LoVo (cell line): ENCODE results near the gene CLCNKB.
"Not testable (repeated sequence)": the region's sequence is repeated elsewhere in the genome, so short reads cannot be mapped to it uniquely, and the experiment has no call there.

Source experiments
- DNase-seq: peaks from one replicate; pipeline ENCODE4 v3.0.0-alpha.2; 2016; ENCODE audit warnings: low spot score

CLCNKB gene

DNA sequence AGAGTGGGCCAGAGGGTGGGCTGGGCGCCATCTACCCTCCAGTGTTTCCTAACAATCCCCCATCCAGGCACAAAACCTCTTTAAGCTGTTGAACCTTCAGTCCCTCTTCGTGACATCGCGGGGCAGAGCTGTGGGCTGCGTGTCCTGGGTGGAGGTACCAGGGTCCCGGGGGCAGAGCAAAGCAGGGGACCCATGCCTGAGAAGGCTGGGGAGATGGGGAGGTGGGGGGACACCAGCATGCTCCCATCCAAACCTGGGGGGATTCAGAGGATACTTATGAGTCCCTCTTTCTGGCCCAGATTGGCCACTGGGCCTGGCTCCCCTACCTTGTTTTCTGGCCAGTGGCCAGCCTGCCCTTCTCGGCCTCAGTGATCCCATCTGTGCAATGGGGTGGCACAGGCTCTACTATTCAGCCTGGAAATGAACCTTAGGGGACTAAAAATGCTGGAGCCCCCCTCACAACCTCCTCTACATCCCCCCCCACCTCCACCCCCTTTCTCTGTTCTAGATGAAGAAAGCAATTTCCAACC, 10.4 kb upstream of the CLCNKB start:
- DNase-seq = not testable (repeated sequence)

DNA sequence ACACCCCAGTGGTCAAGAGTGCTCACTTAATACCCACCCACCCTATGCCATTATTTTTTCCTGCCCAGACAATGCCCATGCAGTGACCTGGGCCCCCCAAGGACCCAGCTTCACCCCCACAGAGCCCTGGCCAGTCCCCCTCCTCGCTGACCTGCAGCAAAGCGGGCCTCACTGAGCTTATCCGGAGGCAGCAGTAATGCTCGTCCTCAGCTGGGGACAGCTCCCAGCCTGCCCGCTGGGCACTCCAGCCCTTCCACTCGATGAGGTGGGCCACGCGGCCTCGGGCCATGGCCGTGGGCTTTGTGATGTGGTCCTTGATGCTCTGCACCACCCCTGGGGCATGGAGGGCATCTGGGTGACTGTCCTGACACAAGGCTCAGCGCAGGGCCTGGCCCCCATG, 7.1 kb upstream of the CLCNKB start:
- DNase-seq = not testable (repeated sequence)

DNA sequence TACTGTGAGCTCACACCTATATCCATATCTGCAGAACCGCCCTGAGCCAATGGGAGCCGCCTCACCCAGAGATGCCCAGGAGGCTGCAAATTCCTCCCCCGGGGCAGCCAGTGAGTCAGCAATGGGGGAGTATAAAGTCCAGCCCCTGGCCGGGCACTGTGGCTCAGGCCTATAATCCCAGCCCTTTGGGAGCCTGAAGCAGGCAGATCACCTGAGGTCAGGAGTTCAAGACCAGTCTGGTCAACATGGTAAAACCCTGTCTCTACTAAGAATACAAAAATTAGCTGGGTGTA, 5.0 kb upstream of the CLCNKB start:
- peak; percentile 18 for DNase-seq

DNA sequence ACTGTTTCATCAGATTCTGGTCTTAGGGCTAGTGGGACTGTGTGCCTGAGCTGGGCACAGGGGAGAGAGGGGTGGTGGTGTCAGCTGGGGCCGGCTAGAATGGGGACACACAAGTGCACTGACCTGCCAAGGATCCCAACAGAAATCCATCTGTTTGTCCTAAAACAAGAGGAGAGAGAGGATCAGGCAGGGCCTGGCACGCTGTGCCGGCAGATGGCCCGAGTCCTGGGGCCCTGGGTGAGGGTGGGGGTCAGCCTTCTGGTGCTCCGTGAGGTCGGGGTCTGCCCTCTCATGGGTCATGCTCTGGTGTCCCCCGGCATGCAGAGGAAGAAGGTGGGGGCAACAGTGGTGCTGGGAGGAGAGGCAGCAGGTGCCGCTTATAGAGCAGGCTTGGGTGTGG, 3.7 kb upstream of the CLCNKB start:
- not testable (repeated sequence) for DNase-seq

DNA sequence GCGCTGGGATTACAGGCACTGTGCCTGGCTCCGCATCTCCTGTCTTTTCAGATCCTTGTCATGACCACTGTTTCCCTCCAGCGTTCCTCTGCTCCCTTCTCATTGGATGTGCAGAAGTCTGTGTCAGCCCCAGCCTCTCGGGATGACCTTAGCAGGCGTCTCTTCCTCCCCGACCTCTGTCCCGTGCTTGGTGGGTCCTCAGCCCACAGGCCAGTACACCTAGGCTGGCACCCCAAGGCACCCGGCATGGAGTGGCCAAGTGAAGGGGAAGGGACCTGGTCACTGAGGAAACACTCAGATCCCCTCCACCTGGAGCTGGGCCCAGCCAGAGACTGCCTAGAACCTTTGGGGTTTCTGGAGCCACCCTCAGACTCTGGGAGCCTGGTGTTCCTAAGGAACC, 2.4 kb upstream of the CLCNKB start:
- no peak for DNase-seq

DNA sequence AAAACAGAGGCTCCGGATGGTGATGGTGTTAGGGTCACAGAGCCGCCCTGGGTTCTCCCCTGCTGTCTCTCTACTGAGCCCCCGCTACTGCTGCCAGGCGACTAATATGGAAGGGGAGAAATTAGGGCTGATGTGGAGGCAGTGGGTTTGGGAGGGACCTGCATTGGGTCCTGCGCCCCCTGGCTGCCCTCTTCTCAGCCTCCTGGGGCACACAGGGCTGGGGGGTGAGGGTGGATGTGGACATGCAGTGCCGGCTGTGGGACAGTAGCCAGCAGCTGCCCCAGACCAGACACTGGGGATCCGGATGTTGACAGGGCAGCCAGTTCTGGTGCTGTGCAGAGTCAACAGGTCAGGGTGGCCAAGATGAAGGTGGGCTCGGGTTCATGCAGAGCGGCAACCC, 1.5 kb upstream of the CLCNKB start:
- no peak for DNase-seq

DNA sequence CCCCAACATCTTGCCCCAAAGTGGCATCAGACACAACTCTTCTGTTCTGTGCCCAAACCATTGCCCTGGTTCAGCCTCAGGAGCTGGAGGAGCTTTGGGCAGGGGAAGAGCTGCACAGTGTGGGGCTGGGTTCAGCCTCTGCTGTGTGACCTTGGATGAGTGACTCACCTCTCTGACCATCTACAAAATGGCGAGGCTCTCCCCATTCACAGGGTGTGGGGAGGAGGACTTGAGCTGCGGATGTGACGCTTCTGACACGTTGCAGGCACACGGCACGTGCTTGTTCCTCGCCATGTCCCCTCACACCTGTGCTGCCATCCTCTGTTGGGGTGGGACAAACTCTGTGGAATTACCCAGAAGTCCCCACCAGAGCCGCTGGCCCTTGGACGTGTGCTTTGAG, 928 bp upstream of the CLCNKB start:
- DNase-seq = not testable (repeated sequence)

DNA sequence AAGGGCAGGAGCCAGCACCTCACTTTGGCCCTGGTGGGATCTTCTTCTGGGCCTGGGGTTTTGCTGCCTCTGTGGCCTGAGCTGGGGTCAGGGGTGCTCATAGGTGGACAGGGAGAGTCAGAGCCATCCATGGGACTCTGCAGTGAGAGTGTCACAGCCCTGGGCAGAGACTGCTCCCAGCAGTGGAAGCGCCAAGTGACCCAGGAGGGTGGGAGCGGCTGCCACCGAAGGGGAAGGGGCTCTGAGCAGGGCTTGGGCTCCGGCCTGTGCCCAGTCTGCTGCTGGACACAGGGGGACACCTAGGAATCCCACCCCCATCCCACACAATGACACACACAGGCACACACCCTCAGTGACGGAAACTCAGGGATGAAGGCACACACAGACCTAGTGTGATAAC, 368 bp downstream of the CLCNKB start:
- DNase-seq = no peak

DNA sequence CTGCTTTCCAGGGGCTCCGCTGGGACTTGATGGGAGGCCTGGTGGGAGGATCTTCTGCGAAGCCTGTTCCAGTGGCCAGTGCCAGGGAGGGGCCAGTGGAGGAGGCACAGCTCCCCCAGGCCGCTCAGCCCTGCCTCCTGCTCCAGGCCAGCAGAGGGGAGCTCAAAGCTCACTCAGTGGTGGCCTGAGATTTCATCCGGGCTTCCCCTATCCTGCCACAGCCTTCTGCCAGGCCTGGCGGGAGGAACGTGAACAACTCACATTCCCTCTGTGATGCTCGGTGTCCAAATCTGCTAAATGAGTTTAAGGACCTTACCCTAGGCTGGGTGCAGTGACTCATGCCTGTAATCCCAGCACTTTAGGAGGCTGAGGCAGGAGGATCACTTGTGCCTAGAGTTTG, 3.3 kb downstream of the CLCNKB start:
- DNase-seq = no peak

DNA sequence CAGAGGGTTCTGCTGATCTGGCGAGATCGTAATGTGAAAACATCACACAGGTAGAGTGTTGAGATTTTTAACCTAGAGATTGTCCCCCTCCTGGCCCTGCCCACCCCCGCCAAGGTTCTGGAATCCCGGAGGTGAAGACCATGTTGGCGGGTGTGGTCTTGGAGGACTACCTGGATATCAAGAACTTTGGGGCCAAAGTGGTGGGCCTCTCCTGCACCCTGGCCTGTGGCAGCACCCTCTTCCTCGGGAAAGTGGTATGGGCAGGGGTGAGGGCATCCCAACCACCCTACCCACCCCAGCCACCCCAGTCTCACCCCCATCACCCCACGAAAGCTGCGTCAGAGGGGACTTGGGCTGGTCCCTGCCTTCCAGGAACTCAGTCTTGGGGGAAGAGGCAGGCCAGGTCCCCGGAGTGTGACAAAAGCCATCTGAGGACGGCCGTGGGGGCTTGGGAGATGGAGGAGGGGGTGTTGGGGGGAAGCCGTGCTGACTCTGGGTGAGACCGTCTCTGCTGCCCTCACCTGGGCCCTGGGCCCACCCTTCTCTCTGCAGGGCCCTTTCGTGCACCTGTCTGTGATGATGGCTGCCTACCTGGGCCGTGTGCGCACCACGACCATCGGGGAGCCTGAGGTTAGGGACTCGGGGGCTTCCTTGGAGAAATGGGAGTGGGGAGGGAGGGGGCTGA, 4.4 kb downstream of the CLCNKB start:
- DNase-seq = no peak

DNA sequence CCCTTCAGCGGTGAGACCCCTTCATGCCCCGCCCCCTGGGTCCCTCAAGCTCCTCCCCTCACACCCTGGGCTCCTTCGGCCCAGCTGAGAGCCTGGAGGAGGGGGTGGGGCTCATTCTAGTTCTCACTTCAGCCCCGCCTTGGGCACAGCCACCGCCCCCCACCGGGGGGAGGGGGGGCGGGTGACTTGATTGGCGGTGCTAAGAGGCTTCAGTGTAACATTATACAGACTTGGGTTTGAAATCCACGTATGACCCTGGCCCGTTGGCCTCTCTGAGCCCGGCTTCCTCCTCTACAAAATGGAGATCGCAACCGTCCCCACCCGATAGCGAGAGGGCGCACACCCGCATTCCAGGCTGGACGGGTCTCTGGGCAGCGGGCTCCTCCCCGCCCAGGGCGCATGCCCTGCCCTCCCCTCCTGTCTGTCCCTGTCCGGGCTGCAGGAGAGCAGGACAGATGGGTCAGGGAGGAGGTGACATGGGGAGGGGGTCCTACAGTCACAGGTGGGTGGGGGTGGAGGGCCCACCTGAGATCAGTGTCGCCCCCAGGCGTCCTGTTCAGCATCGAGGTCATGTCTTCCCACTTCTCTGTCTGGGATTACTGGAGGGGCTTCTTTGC, 5.1 kb downstream of the CLCNKB start:
- peak; percentile 31 for DNase-seq

DNA sequence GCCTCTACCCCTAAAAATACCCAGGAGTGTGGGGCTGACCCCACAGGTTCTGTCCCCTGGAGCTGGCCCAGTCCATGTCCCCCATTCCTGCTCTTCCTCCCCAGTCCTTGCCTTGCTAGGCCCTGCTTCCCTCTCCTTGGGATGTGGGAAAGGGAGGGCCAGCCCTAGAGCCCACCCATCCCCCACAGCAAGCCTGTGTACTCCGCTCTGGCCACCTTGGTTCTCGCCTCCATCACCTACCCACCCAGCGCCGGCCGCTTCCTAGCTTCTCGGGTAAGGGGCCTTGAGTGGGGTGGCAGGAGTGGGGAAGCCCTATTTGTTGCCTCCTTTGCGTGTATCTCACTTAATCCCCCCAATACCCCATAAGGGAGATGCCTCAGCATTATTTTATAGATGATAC, 6.7 kb downstream of the CLCNKB start:
- no peak for DNase-seq

DNA sequence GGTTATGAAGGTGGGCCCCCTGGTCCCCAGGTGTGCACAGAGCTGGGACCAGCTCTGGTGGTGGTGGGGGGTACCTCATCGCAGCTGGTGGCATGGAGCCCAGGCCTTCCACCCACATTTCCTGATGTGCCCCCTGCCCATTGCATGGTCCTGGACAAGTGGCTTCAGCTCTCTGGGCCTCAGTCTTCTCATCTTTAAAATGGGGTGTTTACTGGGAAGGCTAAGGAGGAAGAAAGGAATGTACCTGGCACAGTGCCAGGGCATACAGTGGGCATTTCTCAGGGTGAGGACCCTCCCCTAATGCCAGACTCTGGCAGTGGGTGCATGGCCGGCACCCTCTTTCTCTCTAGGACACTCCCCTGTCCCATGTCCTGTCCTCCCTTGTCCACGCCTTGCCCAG, 7.5 kb downstream of the CLCNKB start:
- DNase-seq = no peak

DNA sequence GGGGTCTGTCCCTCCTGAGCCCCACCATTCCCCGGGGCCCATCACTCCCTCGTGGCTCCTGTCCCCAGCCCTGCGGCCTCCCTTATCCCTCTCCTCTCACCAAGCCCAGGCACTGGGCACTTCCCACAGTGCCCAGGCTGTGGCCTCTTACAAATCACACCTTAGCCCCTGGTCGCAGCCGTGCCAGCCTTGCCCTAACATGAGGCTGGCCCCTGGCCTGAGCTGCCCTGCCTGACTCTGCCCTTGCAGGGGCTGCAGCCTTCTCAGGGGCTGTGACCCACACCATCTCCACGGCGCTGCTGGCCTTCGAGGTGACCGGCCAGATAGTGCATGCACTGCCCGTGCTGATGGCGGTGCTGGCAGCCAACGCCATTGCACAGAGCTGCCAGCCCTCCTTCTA, 8.4 kb downstream of the CLCNKB start:
- DNase-seq = not testable (repeated sequence)

DNA sequence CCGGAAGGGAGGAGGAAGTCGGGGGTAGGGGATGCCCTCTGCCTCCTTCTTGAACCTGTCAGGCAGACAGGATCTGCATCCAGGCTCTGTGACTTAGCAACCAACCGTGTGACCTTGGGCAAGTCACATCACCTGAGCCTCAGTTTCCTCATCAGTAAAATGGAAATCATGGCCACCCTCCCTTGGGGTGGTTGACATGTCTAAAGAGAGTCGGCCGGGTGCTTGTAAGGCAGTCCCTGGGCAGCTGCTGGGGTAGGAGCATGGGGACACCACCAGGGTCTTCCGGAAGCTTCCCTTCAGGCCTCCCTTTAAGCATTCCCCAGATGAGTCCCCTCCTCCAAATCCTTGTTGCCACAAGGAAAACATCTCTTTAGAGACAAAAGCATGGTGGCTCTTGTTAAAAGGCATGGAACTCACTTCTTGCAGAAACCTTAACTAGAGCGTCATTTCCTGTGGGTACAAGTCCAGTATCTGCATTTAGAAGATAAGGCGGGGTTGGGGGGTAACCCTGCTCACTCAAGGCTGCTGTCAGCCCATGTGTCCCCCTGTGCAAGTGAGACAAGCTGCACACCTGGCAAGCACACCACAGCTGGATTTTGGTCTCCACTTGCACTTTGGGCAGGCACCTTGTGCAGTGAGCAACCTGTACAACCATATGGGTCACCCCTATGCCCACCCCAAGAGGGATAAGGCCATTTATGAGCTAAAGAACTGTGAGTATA, 10.4 kb downstream of the CLCNKB start:
- DNase-seq = no peak

DNA sequence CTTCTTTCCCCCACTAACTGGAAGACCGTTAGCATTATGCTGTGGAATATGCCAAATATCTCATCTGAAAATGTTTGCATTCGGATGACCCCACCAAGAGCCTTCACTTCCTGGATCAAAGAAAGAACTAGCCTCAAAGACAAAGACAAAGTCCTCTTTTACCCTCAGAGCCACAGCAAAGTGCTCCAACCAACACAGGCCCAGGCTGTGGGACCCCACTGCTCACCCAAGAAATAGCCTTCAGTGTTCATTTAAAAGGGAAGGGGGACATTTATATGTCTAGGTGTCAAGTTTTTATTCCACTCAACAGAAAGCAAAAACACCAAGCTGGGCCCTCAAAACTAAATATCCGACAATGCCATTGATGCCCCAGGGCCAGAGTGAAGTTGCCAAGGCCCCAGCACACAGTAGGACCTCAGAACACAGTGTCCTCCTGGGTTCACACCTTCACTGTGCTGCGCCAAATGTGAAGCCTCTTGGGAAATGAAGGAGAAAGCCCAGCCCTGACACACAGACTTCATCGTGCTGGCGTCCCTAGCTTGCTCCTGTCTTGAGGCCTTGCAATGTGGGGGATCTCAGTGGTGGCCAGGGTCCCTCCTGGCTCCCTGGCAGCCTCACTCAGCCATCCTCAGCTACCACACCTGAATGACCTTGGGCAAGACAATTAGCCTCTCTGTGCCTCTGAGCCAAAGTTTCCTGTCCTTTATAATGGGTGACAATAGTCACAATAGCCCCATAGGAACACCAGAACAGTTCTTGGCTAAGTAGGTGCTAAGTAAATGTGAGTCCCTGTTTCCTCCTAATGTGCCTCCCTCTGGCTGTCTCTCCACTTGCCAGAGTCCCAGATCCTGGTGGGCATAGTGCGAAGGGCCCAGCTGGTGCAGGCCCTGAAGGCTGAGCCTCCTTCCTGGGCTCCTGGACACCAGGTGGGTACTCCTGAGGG, 11.3 kb downstream of the CLCNKB start:
- no peak for DNase-seq

DNA sequence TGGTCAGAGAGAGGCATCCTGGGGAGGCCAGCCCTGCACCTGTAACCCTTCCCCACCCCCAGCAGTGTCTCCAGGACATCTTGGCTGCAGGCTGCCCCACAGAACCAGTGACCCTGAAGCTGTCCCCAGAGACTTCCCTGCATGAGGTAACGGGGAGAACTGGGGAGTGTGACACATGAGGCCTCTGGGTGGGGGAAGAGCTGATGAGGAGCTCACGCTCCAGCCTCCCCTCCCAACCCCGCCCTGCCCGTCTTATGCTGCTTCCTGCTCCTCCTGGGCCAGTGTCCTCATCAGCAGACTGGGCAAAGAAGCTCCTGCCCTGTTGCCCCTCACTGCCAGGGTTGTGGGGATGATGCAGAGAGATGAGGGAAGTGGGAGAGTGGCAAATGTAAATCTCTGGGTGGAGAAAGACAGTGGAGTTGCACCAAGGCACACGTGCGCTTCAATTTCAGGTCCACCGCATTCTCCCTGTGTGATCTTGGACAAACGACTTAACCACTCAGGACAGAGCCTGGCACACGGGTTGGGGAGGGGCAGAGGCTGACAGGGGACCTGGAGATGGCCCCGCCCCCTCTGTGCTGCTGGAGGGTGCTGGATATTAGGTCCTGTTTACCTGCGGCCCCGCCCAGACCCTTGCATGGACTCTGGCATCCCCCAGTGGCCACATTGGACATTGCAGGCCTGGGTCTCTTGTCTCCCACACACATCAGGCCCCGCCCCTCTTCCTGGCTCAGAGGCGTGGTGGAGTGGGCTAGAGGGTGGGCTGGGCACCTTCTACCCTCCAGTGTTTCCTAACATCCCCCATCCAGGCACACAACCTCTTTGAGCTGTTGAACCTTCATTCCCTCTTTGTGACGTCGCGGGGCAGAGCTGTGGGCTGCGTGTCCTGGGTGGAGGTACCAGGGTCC, 12.3 kb downstream of the CLCNKB start:
- peak; percentile 73 for DNase-seq

DNA sequence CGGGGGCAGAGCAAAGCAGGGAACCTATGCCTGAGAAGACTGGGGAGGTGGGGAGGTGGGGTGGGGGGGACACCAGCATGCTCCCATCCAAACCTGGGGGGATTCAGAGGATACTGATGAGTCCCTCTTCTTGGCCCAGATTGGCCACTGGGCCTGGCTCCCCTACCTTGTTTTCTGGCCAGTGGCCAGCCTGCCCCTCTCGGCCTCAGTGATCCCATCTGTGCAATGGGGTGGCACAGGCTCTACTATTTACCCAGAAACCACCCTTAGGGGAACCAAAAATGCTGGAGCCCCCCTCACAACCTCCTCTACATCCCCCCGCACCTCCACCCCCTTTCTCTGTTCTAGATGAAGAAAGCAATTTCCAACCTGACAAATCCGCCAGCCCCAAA, 12.9 kb downstream of the CLCNKB start:
- not testable (repeated sequence) for DNase-seq

DNA sequence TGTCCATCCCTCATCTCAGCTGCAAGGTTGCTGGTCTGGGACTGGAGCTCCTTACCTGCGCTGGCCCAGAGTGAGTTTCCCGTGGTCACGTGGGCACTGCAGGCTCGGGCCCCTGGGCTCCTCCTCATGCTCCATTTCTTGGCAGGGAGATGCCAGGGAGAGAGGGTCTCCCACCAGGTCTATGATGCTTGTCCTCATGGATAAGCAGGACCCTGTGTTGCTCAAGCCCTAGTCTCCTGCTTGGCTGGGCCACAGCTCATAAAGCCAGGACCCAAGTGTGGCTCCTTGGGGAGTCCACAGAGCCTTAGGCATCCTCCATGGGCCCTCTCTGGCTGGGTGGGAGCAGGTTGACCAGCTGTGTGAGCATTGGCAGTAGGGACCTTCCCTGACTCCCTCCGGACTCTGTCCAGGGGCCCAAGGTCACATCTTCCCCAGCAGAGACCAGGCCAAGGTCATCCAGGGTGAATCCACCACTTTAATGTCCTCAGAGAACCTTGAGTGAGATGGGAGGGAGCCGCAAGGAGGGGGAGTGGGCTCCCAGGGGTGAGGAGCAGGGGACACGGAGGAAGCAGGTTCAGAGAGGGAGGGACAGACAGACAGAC, 13.8 kb downstream of the CLCNKB start:
- not testable (repeated sequence) for DNase-seq

DNA sequence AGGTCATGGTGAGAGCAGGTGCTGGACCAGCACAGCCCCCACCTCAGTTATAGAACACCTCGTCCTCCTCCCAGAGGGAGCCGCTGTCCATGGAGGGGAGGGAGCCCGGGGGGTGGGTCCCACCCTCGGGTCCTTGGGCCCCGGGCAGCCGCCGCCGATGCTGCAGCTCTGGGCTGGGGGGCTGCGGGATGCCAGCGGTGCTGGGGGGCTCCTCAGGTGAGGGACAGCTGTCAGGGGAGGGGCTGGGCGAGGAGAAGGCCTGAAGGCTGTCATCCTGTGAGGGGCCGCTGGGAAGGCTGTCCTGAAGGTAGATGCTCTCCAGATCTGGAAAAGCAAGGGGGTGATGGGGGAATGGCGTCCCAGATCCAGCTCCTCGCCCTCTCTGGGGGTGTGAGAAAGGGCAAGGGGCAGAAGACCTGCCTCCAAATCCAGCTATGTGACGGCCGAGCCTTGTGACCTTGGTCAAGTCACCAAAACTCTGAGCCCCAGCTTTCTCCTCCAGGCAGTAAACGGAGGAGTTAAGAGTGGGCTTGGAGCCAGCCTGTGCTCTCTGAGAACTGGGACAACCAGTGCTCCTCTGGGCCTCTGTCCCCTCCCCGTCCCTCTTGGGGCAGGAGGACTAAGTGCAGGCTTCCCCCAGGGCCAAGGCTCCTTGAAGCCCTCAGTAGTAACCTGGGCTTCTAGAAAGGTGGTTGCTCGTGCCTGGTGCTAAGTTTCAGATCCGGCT, 15.0 kb downstream of the CLCNKB start:
- not testable (repeated sequence) for DNase-seq
